Mesodermal cell (in vitro differentiated cells): ENCODE results near the gene ZMIZ1.

ENCODE experiments used
- H3K27ac ChIP-seq: 2 replicates; pipeline ENCODE4 v1.7.0; 2013; ENCODE audit warnings: mild to moderate bottlenecking, low read depth, low read length, moderate library complexity; ENCODE audit not compliant: severe bottlenecking
- H3K36me3 ChIP-seq: 2 replicates; pipeline ENCODE4 v1.7.1; 2013; ENCODE audit warnings: mild to moderate bottlenecking, low read length, moderate library complexity; ENCODE audit not compliant: control insufficient read depth, insufficient read depth
- H3K4me1 ChIP-seq: one replicate; pipeline ENCODE4 v1.7.1; 2013; ENCODE audit warnings: mild to moderate bottlenecking, low read length; ENCODE audit not compliant: insufficient read depth, control insufficient read depth, poor library complexity, severe bottlenecking
- H3K4me3 ChIP-seq: 2 replicates; pipeline ENCODE4 v1.7.0; 2013; ENCODE audit warnings: low read length, control low read depth, mild to moderate bottlenecking; ENCODE audit not compliant: insufficient read depth, poor library complexity, severe bottlenecking; ENCODE audit errors: extremely low read depth
- H3K9me3 ChIP-seq: 2 replicates; pipeline ENCODE4 v1.7.1; 2013; ENCODE audit warnings: mild to moderate bottlenecking, low read length, moderate library complexity; ENCODE audit not compliant: control insufficient read depth
- whole genome bisulfite sequencing, 2 experiments: methylation state at CpG; one replicate each; pipeline ENCODE4 v1.1.5; 2013; ENCODE audit warnings: missing lambda C conversion rate in 2 of 2; ENCODE audit not compliant: insufficient coverage in 2 of 2; 5-methylcytosine and 5-hydroxymethylcytosine counted together

Gene ZMIZ1

GRCh38 chr10:79086822-79087221, 18.1 kb downstream of the ZMIZ1 start:
- Histone ChIP-seq H3K9me3 (no peaks in the 10 kb centered on the region), H3K4me1 (peaks cover 60% of the 10 kb centered on the region), H3K36me3 (peaks cover 39% of the 10 kb centered on the region), H3K4me3 (no peak overlapping the region), H3K27ac (no peak overlapping the region)
- no CpG with 5 or more reads among the region's 2 CpGs for WGBS, 2 experiments

GRCh38 chr10:79087721-79088120, 19.0 kb downstream of the ZMIZ1 start:
- H3K27ac ChIP-seq, result no peak overlapping the region
- WGBS, 2 experiments, result 87 to 92% methylated on average over 5 to 6 of the region's 6 CpGs
- no peaks in the 10 kb centered on the region for H3K9me3 ChIP-seq
- H3K4me1 ChIP-seq, result peaks cover 59% of the 10 kb centered on the region
- H3K4me3 ChIP-seq, result no peak overlapping the region
- H3K36me3 ChIP-seq, result peaks cover 44% of the 10 kb centered on the region

GRCh38 chr10:79088176-79088575, 19.4 kb downstream of the ZMIZ1 start:
- Histone ChIP-seq H3K9me3 (no peaks in the 10 kb centered on the region), H3K36me3 (peaks cover 47% of the 10 kb centered on the region), H3K4me1 (peaks cover 56% of the 10 kb centered on the region), H3K4me3 (no peak overlapping the region), H3K27ac (no peak overlapping the region)
- 94 to 97% methylated on average over 8 of the region's 8 CpGs for WGBS, 2 experiments

GRCh38 chr10:79088613-79089355, 20.0 kb downstream of the ZMIZ1 start:
- Histone ChIP-seq H3K27ac (no peak overlapping the region), H3K4me1 (peaks cover 55% of the 10 kb centered on the region), H3K36me3 (peaks cover 49% of the 10 kb centered on the region), H3K4me3 (no peak overlapping the region), H3K9me3 (no peaks in the 10 kb centered on the region)
- 93 to 95% methylated on average over 15 of the region's 15 CpGs for WGBS, 2 experiments

GRCh38 chr10:79089632-79090031, 20.9 kb downstream of the ZMIZ1 start:
- 95 to 100% methylated on average over 5 of the region's 8 CpGs for WGBS, 2 experiments
- H3K27ac ChIP-seq, result no peak overlapping the region

GRCh38 chr10:79090134-79090803, 21.5 kb downstream of the ZMIZ1 start:
- Histone ChIP-seq H3K36me3 (peaks cover 63% of the 10 kb centered on the region), H3K4me1 (peaks cover 57% of the 10 kb centered on the region), H3K4me3 (no peak overlapping the region), H3K9me3 (no peaks in the 10 kb centered on the region), H3K27ac (no peak overlapping the region)
- 86 to 98% methylated on average over 4 to 6 of the region's 6 CpGs for WGBS, 2 experiments

More at GRCh38 chr10:79089632-79090031, 20.9 kb downstream of the ZMIZ1 start:
- Histone ChIP-seq H3K4me1 (peaks cover 57% of the 10 kb centered on the region), H3K4me3 (no peak overlapping the region), H3K36me3 (peaks cover 57% of the 10 kb centered on the region), H3K9me3 (no peaks in the 10 kb centered on the region)

GRCh38 chr10:79092292-79092896, 23.6 kb downstream of the ZMIZ1 start:
- 91 to 95% methylated on average over 9 to 10 of the region's 10 CpGs for WGBS, 2 experiments
- no peak overlapping the region for H3K4me3 ChIP-seq
- H3K9me3 ChIP-seq, result no peaks in the 10 kb centered on the region
- H3K4me1 ChIP-seq, result peaks cover 67% of the 10 kb centered on the region
- H3K36me3 ChIP-seq, result peaks cover 55% of the 10 kb centered on the region
- no peak overlapping the region for H3K27ac ChIP-seq

GRCh38 chr10:79093658-79094411, 25.1 kb downstream of the ZMIZ1 start:
- Histone ChIP-seq H3K9me3 (no peaks in the 10 kb centered on the region), H3K36me3 (peaks cover 56% of the 10 kb centered on the region), H3K4me3 (no peak overlapping the region), H3K27ac (peak overlapping the region; percentile 5), H3K4me1 (peaks cover 63% of the 10 kb centered on the region)
- WGBS, 2 experiments, result 84 to 88% methylated on average over 22 of the region's 24 CpGs

- Histone ChIP-seq H3K36me3 (peaks cover 59% of the 10 kb centered on the region), H3K9me3 (no peaks in the 10 kb centered on the region), H3K4me1 (peaks cover 69% of the 10 kb centered on the region), H3K4me3 (no peak overlapping the region), H3K27ac (no peak overlapping the region)
- 90 to 96% methylated on average over 12 of the region's 12 CpGs for WGBS, 2 experiments
Measured at GRCh38 chr10:79094412-79095175, 25.8 kb downstream of the ZMIZ1 start.

- WGBS, 2 experiments, result 81 to 89% methylated on average over 9 to 10 of the region's 11 CpGs
- H3K4me1 ChIP-seq, result peaks cover 69% of the 10 kb centered on the region
- no peak overlapping the region for H3K4me3 ChIP-seq
- H3K27ac ChIP-seq, result no peak overlapping the region
- peaks cover 61% of the 10 kb centered on the region for H3K36me3 ChIP-seq
- no peaks in the 10 kb centered on the region for H3K9me3 ChIP-seq
Measured at GRCh38 chr10:79095316-79095715, 26.6 kb downstream of the ZMIZ1 start.
